KMS-11 (cell line): ENCODE results near the gene TPP2.

Experiments used
- H2AFZ ChIP-seq: fragments of 200-600 bp; sonication (generic); 2 replicates; pipeline ENCODE4 v1.6.1; 2016; ENCODE audit warnings: antibody characterized with exemption, mixed run types, low read depth
- H3K27ac ChIP-seq: fragments of 200-600 bp; sonication (generic); 2 replicates; pipeline ENCODE4 v1.6.1; 2016; ENCODE audit warnings: mild to moderate bottlenecking, mixed run types
- H3K27me3 ChIP-seq: fragments of 200-600 bp; sonication (generic); 2 replicates; pipeline ENCODE4 v1.6.1; 2017; ENCODE audit warnings: mild to moderate bottlenecking, low read depth, mixed run types, moderate library complexity; ENCODE audit not compliant: insufficient read depth
- H3K36me3 ChIP-seq: fragments of 200-600 bp; sonication (generic); 2 replicates; pipeline ENCODE4 v1.6.1; 2017; ENCODE audit warnings: mild to moderate bottlenecking, mixed run types; ENCODE audit not compliant: insufficient read depth
- H3K4me1 ChIP-seq: fragments of 200-600 bp; sonication (generic); 2 replicates; pipeline ENCODE4 v1.6.1; 2016; ENCODE audit warnings: mild to moderate bottlenecking, low read depth, mixed run types; ENCODE audit not compliant: poor library complexity, severe bottlenecking
- H3K4me2 ChIP-seq: fragments of 200-600 bp; sonication (generic); 2 replicates; pipeline ENCODE4 v1.7.0; 2016; ENCODE audit warnings: mild to moderate bottlenecking, mixed run types
- H3K4me3 ChIP-seq: fragments of 200-600 bp; sonication (generic); IDR thresholded peaks from 2 replicates; pipeline ENCODE4 v1.6.1; 2017; ENCODE audit warnings: low read depth, low read length, mixed read lengths; ENCODE audit not compliant: insufficient read depth
- H3K79me2 ChIP-seq: fragments of 200-600 bp; sonication (generic); 2 replicates; pipeline ENCODE4 v1.6.1; 2016; ENCODE audit warnings: low read depth, mixed run types; ENCODE audit not compliant: insufficient read depth
- H3K9ac ChIP-seq: fragments of 200-600 bp; sonication (generic); 2 replicates; pipeline ENCODE4 v1.6.1; 2016; ENCODE audit warnings: mild to moderate bottlenecking, mixed run types
- H4K20me1 ChIP-seq: fragments of 200-600 bp; sonication (generic); 2 replicates; pipeline ENCODE4 v1.6.1; 2016; ENCODE audit warnings: mild to moderate bottlenecking, mixed run types; ENCODE audit not compliant: insufficient read depth
- CTCF ChIP-seq: fragments of 200-600 bp; sonication (generic); conservative IDR thresholded peaks from 2 replicates; pipeline ENCODE4 v1.6.1; 2017; ENCODE audit warnings: low read depth, mild to moderate bottlenecking, antibody characterized with exemption, low read length, moderate library complexity, mixed read lengths

TPP2 gene

GRCh38 chr13:102651892-102652291 is 55.1 kb downstream of the TPP2 start:
- no peak for TF ChIP-seq CTCF
- H4K20me1 ChIP-seq, result no peaks in the 10 kb centered on the region
- H3K27ac ChIP-seq, result no peak overlapping the region
- no peaks in the 10 kb centered on the region for H3K36me3 ChIP-seq
- no peak overlapping the region for H3K4me3 ChIP-seq
- H3K9ac ChIP-seq, result no peak overlapping the region
- no peaks in the 10 kb centered on the region for H3K4me1 ChIP-seq
- no peaks in the 10 kb centered on the region for H3K79me2 ChIP-seq
- H2AFZ ChIP-seq, result no peak overlapping the region
- H3K4me2 ChIP-seq, result no peak overlapping the region
- H3K27me3 ChIP-seq, result no peaks in the 10 kb centered on the region

- no peak overlapping the region for H3K4me2 ChIP-seq
- no peak overlapping the region for H2AFZ ChIP-seq
- no peaks in the 10 kb centered on the region for H3K27me3 ChIP-seq
- no peaks in the 10 kb centered on the region for H4K20me1 ChIP-seq
- H3K4me1 ChIP-seq, result no peaks in the 10 kb centered on the region
- no peaks in the 10 kb centered on the region for H3K36me3 ChIP-seq
- H3K9ac ChIP-seq, result no peak overlapping the region
- H3K4me3 ChIP-seq, result no peak overlapping the region
- H3K79me2 ChIP-seq, result no peaks in the 10 kb centered on the region
- H3K27ac ChIP-seq, result no peak overlapping the region
- TF ChIP-seq CTCF, result no peak
Observed at GRCh38 chr13:102654756-102655155, 58.0 kb downstream of the TPP2 start.

- no peak for TF ChIP-seq CTCF
- H3K79me2 ChIP-seq, result no peaks in the 10 kb centered on the region
- no peaks in the 10 kb centered on the region for H4K20me1 ChIP-seq
- no peaks in the 10 kb centered on the region for H3K36me3 ChIP-seq
- no peak overlapping the region for H3K27ac ChIP-seq
- H3K9ac ChIP-seq, result no peak overlapping the region
- H3K4me3 ChIP-seq, result no peak overlapping the region
- H3K4me2 ChIP-seq, result no peak overlapping the region
- no peak overlapping the region for H2AFZ ChIP-seq
- H3K4me1 ChIP-seq, result no peaks in the 10 kb centered on the region
- no peaks in the 10 kb centered on the region for H3K27me3 ChIP-seq
Observed at GRCh38 chr13:102657630-102658029, 60.8 kb downstream of the TPP2 start.

GRCh38 chr13:102658660-102659059 is 61.9 kb downstream of the TPP2 start:
- no peak for TF ChIP-seq CTCF
- H3K36me3 ChIP-seq, result no peaks in the 10 kb centered on the region
- no peak overlapping the region for H3K27ac ChIP-seq
- H3K9ac ChIP-seq, result no peak overlapping the region
- H3K27me3 ChIP-seq, result no peaks in the 10 kb centered on the region
- H3K4me1 ChIP-seq, result no peaks in the 10 kb centered on the region
- no peak overlapping the region for H3K4me3 ChIP-seq
- H3K4me2 ChIP-seq, result no peak overlapping the region
- no peaks in the 10 kb centered on the region for H4K20me1 ChIP-seq
- no peak overlapping the region for H2AFZ ChIP-seq
- no peaks in the 10 kb centered on the region for H3K79me2 ChIP-seq
